ENCODE results near the gene FGD2. TPM values are rescaled to one million over a fixed set of nuclear protein-coding genes. Genes with fewer than 3 reads are reported as not detected.

Gene FGD2
- polyA plus RNA-seq, 1 donor from 2014 or later: not detected

DNA sequence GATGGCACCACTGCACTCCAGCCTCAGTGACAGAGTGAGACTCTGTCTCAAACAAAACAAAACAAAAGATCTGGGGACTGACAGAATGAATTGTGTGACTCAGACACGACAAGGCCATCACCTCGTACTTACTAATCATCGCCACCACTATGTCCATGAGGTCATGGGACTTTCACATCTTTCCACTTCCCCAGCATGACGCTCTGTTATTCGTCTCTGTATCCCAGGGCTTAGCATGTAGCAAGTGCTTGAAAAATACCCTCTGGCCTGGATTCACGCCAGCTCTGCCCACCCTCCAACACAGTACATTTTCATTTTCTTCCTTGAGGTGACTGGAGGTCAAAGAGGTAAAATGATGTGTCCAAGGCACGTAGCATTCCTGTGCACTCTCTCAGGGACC, 27.8 kb downstream of the FGD2 start:
- Histone ChIP-seq H3K36me3 (ENCODE audit: insufficient read depth, low read length) (no peaks in the 10 kb centered on the region), H3K4me2 (ENCODE audit: low read length) (no peak overlapping the region), H4K20me1 (ENCODE audit: insufficient read depth) (no peaks in the 10 kb centered on the region), H3K9me2 (ENCODE audit: insufficient read depth, low read length) (no peaks in the 10 kb centered on the region), H3K27me3 (ENCODE audit: insufficient read depth, low read depth, low read length) (no peaks in the 10 kb centered on the region), H3K9ac (ENCODE audit: low read length) (no peak overlapping the region), H3K4me3 (ENCODE audit: low read length) (no peak overlapping the region), H2AFZ (ENCODE audit: low read depth, low read length) (no peak overlapping the region), H3F3A (ENCODE audit: insufficient read depth, low read length, poor library complexity, severe bottlenecking) (no peaks in the 10 kb centered on the region), H3K9me3 (ENCODE audit: low read length) (no peaks in the 10 kb centered on the region), H3K27ac (ENCODE audit: low read length) (no peak overlapping the region), H3K79me2 (replicated peaks; ENCODE audit: insufficient read depth, low read length) (no peaks in the 10 kb centered on the region)
- TF ChIP-seq POLR2AphosphoS5 (IDR thresholded peaks at IDR 0.05) (no peak), TAF1 (IDR thresholded peaks at IDR 0.05; ENCODE audit: low read depth) (no peak), CTCF (IDR thresholded peaks at IDR 0.05; ENCODE audit: poor library complexity, severe bottlenecking) (no peak), RAD21 (conservative IDR thresholded peaks at IDR 0.05) (no peak), SMC3 (conservative IDR thresholded peaks at IDR 0.05; ENCODE audit: poor library complexity) (no peak), EP300 (conservative IDR thresholded peaks at IDR 0.05; ENCODE audit: poor library complexity, severe bottlenecking) (no peak), EZH2 (IDR thresholded peaks at IDR 0.05; ENCODE audit: borderline replicate concordance, insufficient read depth, low read length, poor library complexity, severe bottlenecking) (no peak), MXI1 (conservative IDR thresholded peaks at IDR 0.05; ENCODE audit: poor library complexity, severe bottlenecking) (no peak)
- TF ChIP-seq, protein P1, sequence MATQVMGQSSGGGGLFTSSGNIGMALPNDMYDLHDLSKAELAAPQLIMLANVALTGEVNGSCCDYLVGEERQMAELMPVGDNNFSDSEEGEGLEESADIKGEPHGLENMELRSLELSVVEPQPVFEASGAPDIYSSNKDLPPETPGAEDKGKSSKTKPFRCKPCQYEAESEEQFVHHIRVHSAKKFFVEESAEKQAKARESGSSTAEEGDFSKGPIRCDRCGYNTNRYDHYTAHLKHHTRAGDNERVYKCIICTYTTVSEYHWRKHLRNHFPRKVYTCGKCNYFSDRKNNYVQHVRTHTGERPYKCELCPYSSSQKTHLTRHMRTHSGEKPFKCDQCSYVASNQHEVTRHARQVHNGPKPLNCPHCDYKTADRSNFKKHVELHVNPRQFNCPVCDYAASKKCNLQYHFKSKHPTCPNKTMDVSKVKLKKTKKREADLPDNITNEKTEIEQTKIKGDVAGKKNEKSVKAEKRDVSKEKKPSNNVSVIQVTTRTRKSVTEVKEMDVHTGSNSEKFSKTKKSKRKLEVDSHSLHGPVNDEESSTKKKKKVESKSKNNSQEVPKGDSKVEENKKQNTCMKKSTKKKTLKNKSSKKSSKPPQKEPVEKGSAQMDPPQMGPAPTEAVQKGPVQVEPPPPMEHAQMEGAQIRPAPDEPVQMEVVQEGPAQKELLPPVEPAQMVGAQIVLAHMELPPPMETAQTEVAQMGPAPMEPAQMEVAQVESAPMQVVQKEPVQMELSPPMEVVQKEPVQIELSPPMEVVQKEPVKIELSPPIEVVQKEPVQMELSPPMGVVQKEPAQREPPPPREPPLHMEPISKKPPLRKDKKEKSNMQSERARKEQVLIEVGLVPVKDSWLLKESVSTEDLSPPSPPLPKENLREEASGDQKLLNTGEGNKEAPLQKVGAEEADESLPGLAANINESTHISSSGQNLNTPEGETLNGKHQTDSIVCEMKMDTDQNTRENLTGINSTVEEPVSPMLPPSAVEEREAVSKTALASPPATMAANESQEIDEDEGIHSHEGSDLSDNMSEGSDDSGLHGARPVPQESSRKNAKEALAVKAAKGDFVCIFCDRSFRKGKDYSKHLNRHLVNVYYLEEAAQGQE (IDR thresholded peaks at IDR 0.05; ENCODE audit: borderline replicate concordance): no peak

DNA sequence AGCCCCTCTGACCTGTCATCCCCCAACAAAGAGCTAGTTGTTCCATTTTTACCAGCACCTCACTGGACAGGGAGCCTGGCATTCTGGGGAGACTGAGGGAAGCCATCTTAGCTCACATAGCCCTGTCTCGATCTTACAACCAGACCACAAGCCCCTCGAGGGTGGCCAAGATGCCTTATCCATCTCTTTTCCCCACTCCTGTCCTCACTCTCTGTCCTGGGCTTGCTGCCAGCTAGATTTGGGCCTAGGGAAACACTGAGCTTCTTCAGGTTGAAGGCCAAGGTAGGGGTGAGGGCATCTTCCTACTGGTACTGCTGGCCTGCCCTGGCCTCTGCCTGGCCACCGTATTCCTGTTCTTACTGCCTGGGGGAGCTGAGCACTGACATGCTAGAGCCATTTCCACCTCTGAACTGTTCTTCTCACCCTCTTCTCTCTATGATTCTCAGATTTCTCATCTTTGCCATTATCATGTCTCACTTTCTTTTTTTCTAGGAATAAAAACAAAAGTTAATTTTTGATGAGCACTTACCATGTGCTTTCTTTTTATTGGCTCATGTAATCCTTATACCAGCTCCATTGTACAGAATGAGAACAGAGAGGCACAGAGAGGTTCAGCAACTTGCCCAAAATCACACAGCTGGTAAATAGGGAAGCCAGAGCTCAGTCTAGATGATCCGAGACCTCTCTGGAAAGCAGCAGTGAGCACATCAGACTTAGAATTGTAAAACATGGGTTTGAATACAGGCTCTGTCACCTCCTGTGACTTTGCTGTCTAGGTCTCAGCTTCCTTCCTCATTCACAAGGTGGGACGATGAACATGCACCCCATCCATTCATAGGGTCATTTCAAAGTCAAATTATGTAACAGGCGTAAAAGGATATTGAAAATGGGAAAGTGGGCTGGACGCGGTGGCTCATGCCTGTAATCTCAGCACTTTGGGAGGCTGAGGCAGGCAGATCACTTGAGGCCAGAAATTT, 28.7 kb downstream of the FGD2 start:
- H3K9ac ChIP-seq (ENCODE audit: low read length): no peak overlapping the region
- no peak overlapping the region for H3K4me3 ChIP-seq (ENCODE audit: low read length)
- H2AFZ ChIP-seq (ENCODE audit: low read depth, low read length): no peak overlapping the region
- no peaks in the 10 kb centered on the region for H3K27me3 ChIP-seq (ENCODE audit: insufficient read depth, low read depth, low read length)
- no peaks in the 10 kb centered on the region for H4K20me1 ChIP-seq (ENCODE audit: insufficient read depth)
- no peaks in the 10 kb centered on the region for H3F3A ChIP-seq (ENCODE audit: insufficient read depth, low read length, poor library complexity, severe bottlenecking)
- no peaks in the 10 kb centered on the region for H3K9me2 ChIP-seq (ENCODE audit: insufficient read depth, low read length)
- H3K27ac ChIP-seq (ENCODE audit: low read length): no peak overlapping the region
- no peaks in the 10 kb centered on the region for H3K79me2 ChIP-seq (replicated peaks; ENCODE audit: insufficient read depth, low read length)
- no peaks in the 10 kb centered on the region for H3K36me3 ChIP-seq (ENCODE audit: insufficient read depth, low read length)
- TF ChIP-seq POLR2AphosphoS5 (IDR thresholded peaks at IDR 0.05) (no peak), CTCF (IDR thresholded peaks at IDR 0.05; ENCODE audit: poor library complexity, severe bottlenecking) (no peak), TAF1 (IDR thresholded peaks at IDR 0.05; ENCODE audit: low read depth) (no peak), MXI1 (conservative IDR thresholded peaks at IDR 0.05; ENCODE audit: poor library complexity, severe bottlenecking) (no peak), EP300 (conservative IDR thresholded peaks at IDR 0.05; ENCODE audit: poor library complexity, severe bottlenecking) (no peak), RAD21 (conservative IDR thresholded peaks at IDR 0.05) (no peak), SMC3 (conservative IDR thresholded peaks at IDR 0.05; ENCODE audit: poor library complexity) (no peak), EZH2 (IDR thresholded peaks at IDR 0.05; ENCODE audit: borderline replicate concordance, insufficient read depth, low read length, poor library complexity, severe bottlenecking) (no peak)
- TF ChIP-seq, protein P1 (IDR thresholded peaks at IDR 0.05; ENCODE audit: borderline replicate concordance): no peak
- H3K9me3 ChIP-seq (ENCODE audit: low read length): no peaks in the 10 kb centered on the region
- no peak overlapping the region for H3K4me2 ChIP-seq (ENCODE audit: low read length)

Data from neural cell (in vitro differentiated cells).